Testis (tissue), 3 donors: ENCODE data around the gene GLIPR1. TPM values are rescaled to one million over a fixed set of nuclear protein-coding genes. Genes with fewer than 3 reads are reported as not detected.

Experiments used
- DNase-seq: peaks from one replicate; pipeline ENCODE4 v3.0.0-alpha.2; 2019
- H3K27ac ChIP-seq, 2 donors: fragments of 200-600 bp; sonication (generic); one replicate each; pipeline ENCODE4 v1.5.1; 2019
- H3K27me3 ChIP-seq: fragments of 200-600 bp; sonication (generic); one replicate; pipeline ENCODE4 v1.5.1; 2019
- H3K36me3 ChIP-seq: fragments of 200-600 bp; sonication (generic); one replicate; pipeline ENCODE4 v1.5.1; 2017; ENCODE audit warnings: low read depth; ENCODE audit errors: missing control alignments
- H3K4me1 ChIP-seq: fragments of 200-600 bp; sonication (generic); one replicate; pipeline ENCODE4 v1.5.1; 2019
- H3K4me3 ChIP-seq, 2 donors: fragments of 200-600 bp; sonication (generic); one replicate each; pipeline ENCODE4 v1.5.1; 2017 to 2019
- H3K9me3 ChIP-seq: fragments of 200-600 bp; sonication (generic); one replicate; pipeline ENCODE4 v1.5.1; 2017
- CTCF ChIP-seq, 3 experiments: fragments of 450-650 bp in 2 of 3; fragments of 200-600 bp in 1 of 3; sonication (generic) in 1 of 3; IDR thresholded peaks; one replicate each; pipeline ENCODE4 v1.5.1; 2016 to 2019; ENCODE audit warnings: antibody characterized with exemption in 3 of 3, mild to moderate bottlenecking in 2 of 3, moderate library complexity in 1 of 3
- POLR2A ChIP-seq: fragments of 450-650 bp; IDR thresholded peaks from one replicate; pipeline ENCODE4 v1.6.1; 2017; ENCODE audit warnings: antibody characterized with exemption, mild to moderate bottlenecking, moderate library complexity
- WGBS, 2 donors: methylation state at CpG; one replicate each; pipeline ENCODE4 v1.1.5; 2018; 5-methylcytosine and 5-hydroxymethylcytosine counted together
- intact Hi-C: fragments of 100-400 bp; cut with DNase I; formaldehyde crosslinking; loops from one replicate; pipeline ENCODE4 v1.15.1; 2023; ENCODE audit warnings: low total_unique reads
- polyA plus RNA-seq: library from polyadenylated mRNA; stranded (reverse); fragments of 350-450 nt; fragmentation: Illumina TruSeq; extraction: RNeasy Lipid Tissue Mini Kit (QIAGEN cat#74804); gene quantifications from one replicate; pipeline ENCODE4 v1.2.3, GENCODE V29; 2014; ENCODE audit warnings: low read depth, low replicate concordance; ENCODE audit not compliant: insufficient read depth
- total RNA-seq, 2 donors: library from RNA; depleted of rRNA; stranded (reverse); fragments of >200 nt; gene quantifications; one replicate each; pipeline ENCODE4 v1.2.3, GENCODE V29; 2016

Gene GLIPR1
- total and polyA plus RNA-seq, 3 donors from 2014 or later: 3.5 to 11.8 (median 4.3) TPM

GRCh38 chr12:75503459-75503858 is 22.9 kb downstream of the GLIPR1 start:
- Histone ChIP-seq H3K4me3 (no peak overlapping the region), H3K36me3 (no peaks in the 10 kb centered on the region), H3K27ac (no peak overlapping the region), H3K4me1 (no peaks in the 10 kb centered on the region), H3K27me3 (no peaks in the 10 kb centered on the region), H3K9me3 (no peaks in the 10 kb centered on the region)
- 81 to 82% methylated on average over 3 of the region's 3 CpGs for WGBS, 2 donors
- intact Hi-C loops: loop anchor here (10.0 kb wide), 1 partner anchor 169 kb away; the partner anchor contains the start of genes CAPS2 and GLIPR1L1
- no peak for DNase-seq
- TF ChIP-seq CTCF (IDR thresholded peaks at IDR 0.05): no peak
- no peak for TF ChIP-seq POLR2A

GRCh38 chr12:75503866-75504265 is 23.3 kb downstream of the GLIPR1 start:
- Histone ChIP-seq H3K9me3 (no peaks in the 10 kb centered on the region), H3K36me3 (no peaks in the 10 kb centered on the region), H3K27ac (no peak overlapping the region), H3K4me3 (no peak overlapping the region), H3K4me1 (no peaks in the 10 kb centered on the region), H3K27me3 (no peaks in the 10 kb centered on the region)
- DNase-seq: no peak
- TF ChIP-seq CTCF (IDR thresholded peaks at IDR 0.05) (no peak), POLR2A (no peak)
- WGBS, 2 donors: 87 to 91% methylated on average over 3 of the region's 3 CpGs
- intact Hi-C loops: loop anchor here (10.0 kb wide), 1 partner anchor 169 kb away; the partner anchor contains the start of genes CAPS2 and GLIPR1L1

- Histone ChIP-seq H3K4me1 (peaks cover 8% of the 10 kb centered on the region), H3K36me3 (no peaks in the 10 kb centered on the region), H3K4me3 (no peak overlapping the region), H3K27me3 (no peaks in the 10 kb centered on the region), H3K9me3 (no peaks in the 10 kb centered on the region), H3K27ac (no peak overlapping the region)
- TF ChIP-seq POLR2A (no peak), CTCF (IDR thresholded peaks at IDR 0.05) (peak in 2 of 3 experiments; percentile 13 to 53)
- intact Hi-C loops: loop anchor here (10.0 kb wide), 1 partner anchor 171 kb away; the partner anchor contains the start of genes CAPS2 and GLIPR1L1
- DNase-seq: no peak
- 58 to 66% methylated on average over 2 of the region's 2 CpGs for WGBS, 2 donors
These were observed 25.3 kb downstream of the GLIPR1 start for GRCh38 chr12:75505706-75506312.

- Histone ChIP-seq H3K27me3 (no peaks in the 10 kb centered on the region), H3K36me3 (no peaks in the 10 kb centered on the region), H3K27ac (no peak overlapping the region), H3K4me1 (peaks cover 8% of the 10 kb centered on the region), H3K4me3 (no peak overlapping the region), H3K9me3 (no peaks in the 10 kb centered on the region)
- DNase-seq: no peak
- intact Hi-C loops: loop anchor here (10.0 kb wide), 1 partner anchor 172 kb away; the partner anchor contains the start of genes CAPS2 and GLIPR1L1
- 81% methylated on average over 2 of the region's 2 CpGs for WGBS, 2 donors
- TF ChIP-seq POLR2A (no peak), CTCF (IDR thresholded peaks at IDR 0.05) (no peak)
These were observed 26.5 kb downstream of the GLIPR1 start for GRCh38 chr12:75507086-75507485.

- DNase-seq: no peak
- WGBS, 2 donors: 58 to 59% methylated on average over 2 of the region's 2 CpGs
- Histone ChIP-seq H3K36me3 (no peaks in the 10 kb centered on the region), H3K4me1 (peaks cover 8% of the 10 kb centered on the region), H3K27ac (no peak overlapping the region), H3K4me3 (no peak overlapping the region), H3K9me3 (no peaks in the 10 kb centered on the region), H3K27me3 (no peaks in the 10 kb centered on the region)
- intact Hi-C loops: loop anchor here (10.0 kb wide), 1 partner anchor 173 kb away; the partner anchor contains the start of genes CAPS2 and GLIPR1L1
- TF ChIP-seq POLR2A: no peak
These were observed 27.6 kb downstream of the GLIPR1 start for GRCh38 chr12:75508159-75508558.
